Psoas muscle (tissue), 8 donors: Measurements from ENCODE around the gene RSPH6A. TPM values are rescaled to one million over a fixed set of nuclear protein-coding genes. Genes with fewer than 3 reads are reported as not detected.

Experiments
- ATAC-seq, 4 donors: fragments of 200-7000 bp; cut with Tn5 transposase; one replicate each; pipeline ENCODE4 v1.9.1; 2020; ENCODE audit warnings: moderate library complexity in 3 of 4, mild to moderate bottlenecking in 2 of 4
- DNase-seq, 2 donors: peaks; one replicate each; pipeline ENCODE4 v3.0.0-alpha.2; 2020
- H3K27ac ChIP-seq: fragments of 200-600 bp; one replicate; pipeline ENCODE4 v1.8.0; 2022
- H3K27me3 ChIP-seq, 3 donors: fragments of 200-600 bp in 1 of 3; one replicate each; pipeline versions ENCODE4 v1.6.1 to v1.8.0; 2013 to 2022; ENCODE audit warnings: low read length in 2 of 3, mild to moderate bottlenecking in 2 of 3, moderate library complexity in 1 of 3; ENCODE audit not compliant: insufficient read depth in 3 of 3
- H3K36me3 ChIP-seq, 2 donors: fragments of 200-600 bp in 1 of 2; one replicate each; pipeline versions ENCODE4 v1.6.1 to v1.8.0; 2013 to 2022; ENCODE audit warnings: low read depth in 1 of 2, mild to moderate bottlenecking in 1 of 2, moderate library complexity in 1 of 2; ENCODE audit not compliant: insufficient read depth in 1 of 2
- H3K4me1 ChIP-seq: fragments of 200-600 bp; one replicate; pipeline ENCODE4 v1.8.0; 2022
- H3K4me3 ChIP-seq: fragments of 200-600 bp; one replicate; pipeline ENCODE4 v1.8.0; 2022; ENCODE audit warnings: mild to moderate bottlenecking
- H3K9me3 ChIP-seq: fragments of 200-600 bp; one replicate; pipeline ENCODE4 v1.8.0; 2022
- CTCF ChIP-seq: fragments of 200-600 bp; IDR thresholded peaks from one replicate; pipeline ENCODE4 v1.8.0; 2022; ENCODE audit warnings: antibody characterized with exemption
- WGBS, 3 donors: extraction: QIAGEN DNeasy Blood & Tissue Kit; methylation state at CpG; one replicate each; pipeline versions ENCODE4 v1.1.6 to v1.1.7; 2013; 5-methylcytosine and 5-hydroxymethylcytosine counted together
- intact Hi-C, 2 donors: fragments of 100-400 bp; cut with DNase I; formaldehyde crosslinking; loops; one replicate each; pipeline versions ENCODE4 v1.11.0 to v1.14.2; 2022
- polyA plus RNA-seq, 3 donors: library from polyadenylated mRNA; stranded (reverse); fragments of 200-250 nt; gene quantifications; one replicate each; pipeline ENCODE4 v1.2.3, GENCODE V29; 2013
- total RNA-seq, 4 donors: library from RNA; stranded (reverse); fragmentation: NEBNext Ultra II Directional in 2 of 4; extraction: Animal tissue kit (Norgen Biotek cat#: 25700) in 2 of 4; gene quantifications; one replicate each; pipeline versions ENCODE4 v1.2.1 to v1.2.4, GENCODE V29; 2021 to 2023
- donor health status: healthy with polysubstance abuse.
- donor health status: DM: no; HTN: no; CAD: no; lungs with moderate emphysema.
- donor health status: Bipolar disorder and iron deficiency.
- donor health status: healthy.
- donor health status: DM: yes; HTN: yes; CAD: no.
- donor health status: DM: no; HTN: no; CAD: no.
- donor health status: DM: no; HTN: no; CAD: no.
- donor health status: DM: yes; HTN: yes; CAD: no.

Gene RSPH6A
- total and polyA plus RNA-seq, 7 donors, result 0.03 to 0.15 (median 0.09) TPM; not detected in 3

GRCh38 chr19:45747513-45747912 is 67.6 kb downstream of the RSPH6A start:
- no peak overlapping the region for H3K27ac ChIP-seq
- no peaks in the 10 kb centered on the region for H3K9me3 ChIP-seq
- no peaks in the 10 kb centered on the region for H3K27me3 ChIP-seq
- intact Hi-C loops, result no loop called here
- H3K4me3 ChIP-seq, result no peak overlapping the region
- no peaks in the 10 kb centered on the region for H3K4me1 ChIP-seq
- no peaks in the 10 kb centered on the region for H3K36me3 ChIP-seq
- DNase-seq (no peak), ATAC-seq (no peak)
- 82 to 85% (median 84%) methylated on average over 5 of the region's 5 CpGs for WGBS, 3 donors
- no peak for TF ChIP-seq CTCF

GRCh38 chr19:45746866-45747265 is 68.2 kb downstream of the RSPH6A start:
- Histone ChIP-seq H3K9me3 (no peaks in the 10 kb centered on the region), H3K36me3 (no peaks in the 10 kb centered on the region), H3K4me3 (no peak overlapping the region), H3K27ac (no peak overlapping the region), H3K27me3 (no peaks in the 10 kb centered on the region), H3K4me1 (no peaks in the 10 kb centered on the region)
- no peak for TF ChIP-seq CTCF
- 53 to 78% (median 54%) methylated on average over 5 of the region's 5 CpGs for WGBS, 3 donors
- intact Hi-C loops, result no loop called here
- DNase-seq (no peak), ATAC-seq (no peak)

Other genes starting within 250 kb of the RSPH6A start
- gene OPA3, start 230.5 kb downstream of the RSPH6A start, total RNA-seq, result 10 to 100 TPM; 14.0 to 27.6 (median 17.6) TPM
- 10 to 100 TPM in 2 of 3 donors, 1 to 10 TPM in 1; 9.1 to 15.8 (median 12.4) TPM for gene OPA3, start 230.5 kb downstream of the RSPH6A start, polyA plus RNA-seq
- 1 to 10 TPM; 3.0 to 7.5 (median 3.9) TPM for gene GPR4, start 213.1 kb downstream of the RSPH6A start, total RNA-seq
- 1 to 10 TPM; 1.6 to 2.6 (median 2.4) TPM for gene GPR4, start 213.1 kb downstream of the RSPH6A start, polyA plus RNA-seq
- gene EML2, start 175.9 kb downstream of the RSPH6A start, total RNA-seq, result 10 to 100 TPM; 10.4 to 31.1 (median 18.3) TPM
- 1 to 10 TPM; 6.2 to 8.3 (median 6.7) TPM for gene EML2, start 175.9 kb downstream of the RSPH6A start, polyA plus RNA-seq
- not detected for gene GIPR, start 147.1 kb downstream of the RSPH6A start, total RNA-seq
- gene GIPR, start 147.1 kb downstream of the RSPH6A start, polyA plus RNA-seq, result under 1 TPM in 2 of 3 donors, not detected in 1; under 0.01 to 0.08 TPM
- 100 to 1,000 TPM; 205 to 243 (median 222) TPM for gene SNRPD2, start 123.4 kb downstream of the RSPH6A start, total RNA-seq
- 100 to 1,000 TPM; 251 to 368 (median 326) TPM for gene SNRPD2, start 123.4 kb downstream of the RSPH6A start, polyA plus RNA-seq
- gene QPCTL, start 122.6 kb downstream of the RSPH6A start, total RNA-seq, result 1 to 10 TPM in 2 of 4 donors, under 1 TPM in 2; 0.84 to 1.6 (median 1.1) TPM
- 1 to 10 TPM in 1 of 3 donors, under 1 TPM in 2; 0.41 to 1.6 (median 0.84) TPM for gene QPCTL, start 122.6 kb downstream of the RSPH6A start, polyA plus RNA-seq
- gene FBXO46, start 84.4 kb downstream of the RSPH6A start, total RNA-seq, result 10 to 100 TPM in 2 of 4 donors, 1 to 10 TPM in 2; 6.4 to 13.0 (median 9.9) TPM
- 1 to 10 TPM; 4.6 to 9.5 (median 5.0) TPM for gene FBXO46, start 84.4 kb downstream of the RSPH6A start, polyA plus RNA-seq
- gene MEIOSIN, start 81.9 kb downstream of the RSPH6A start, total RNA-seq, result not detected
- gene MEIOSIN, start 81.9 kb downstream of the RSPH6A start, polyA plus RNA-seq, result under 1 TPM in 1 of 3 donors, not detected in 2; 0.01 TPM
- 10 to 100 TPM in 1 of 4 donors, 1 to 10 TPM in 3; 9.2 to 14.5 (median 9.4) TPM for gene SIX5, start 46.1 kb downstream of the RSPH6A start, total RNA-seq
- gene SIX5, start 46.1 kb downstream of the RSPH6A start, polyA plus RNA-seq, result 1 to 10 TPM; 7.0 to 9.1 (median 8.7) TPM
- 100 to 1,000 TPM; 132 to 617 (median 337) TPM for gene DMPK, start 32.8 kb downstream of the RSPH6A start, total RNA-seq
- gene DMPK, start 32.8 kb downstream of the RSPH6A start, polyA plus RNA-seq, result 10 to 100 TPM; 53.0 to 77.7 (median 77.0) TPM
- 100 to 1,000 TPM in 1 of 4 donors, 10 to 100 TPM in 3; 50.8 to 104 (median 66.9) TPM for gene DMWD, start 22.5 kb downstream of the RSPH6A start, total RNA-seq
- 10 to 100 TPM; 38.4 to 61.8 (median 48.2) TPM for gene DMWD, start 22.5 kb downstream of the RSPH6A start, polyA plus RNA-seq
- gene SYMPK, start 47.8 kb upstream of the RSPH6A start, total RNA-seq, result 10 to 100 TPM; 47.6 to 80.3 (median 56.8) TPM
- 10 to 100 TPM; 27.6 to 37.3 (median 36.6) TPM for gene SYMPK, start 47.8 kb upstream of the RSPH6A start, polyA plus RNA-seq
- not detected for gene FOXA3, start 49.0 kb upstream of the RSPH6A start, total RNA-seq
- under 1 TPM; 0.05 to 0.35 (median 0.23) TPM for gene FOXA3, start 49.0 kb upstream of the RSPH6A start, polyA plus RNA-seq
- 10 to 100 TPM; 16.2 to 25.4 (median 21.1) TPM for gene IRF2BP1, start 70.8 kb upstream of the RSPH6A start, total RNA-seq
- 10 to 100 TPM; 12.6 to 17.6 (median 14.2) TPM for gene IRF2BP1, start 70.8 kb upstream of the RSPH6A start, polyA plus RNA-seq
- gene MYPOP, start 87.3 kb upstream of the RSPH6A start, total RNA-seq, result 10 to 100 TPM; 11.3 to 14.8 (median 13.1) TPM
- gene MYPOP, start 87.3 kb upstream of the RSPH6A start, polyA plus RNA-seq, result 10 to 100 TPM; 10.6 to 20.7 (median 11.0) TPM
- gene NANOS2, start 99.5 kb upstream of the RSPH6A start, total RNA-seq, result not detected
- gene NANOS2, start 99.5 kb upstream of the RSPH6A start, polyA plus RNA-seq, result not detected
- gene NOVA2, start 158.6 kb upstream of the RSPH6A start, total RNA-seq, result 1 to 10 TPM; 1.6 to 4.3 (median 2.7) TPM
- gene NOVA2, start 158.6 kb upstream of the RSPH6A start, polyA plus RNA-seq, result under 1 TPM; 0.27 to 0.98 (median 0.60) TPM
- gene CCDC61, start 180.2 kb upstream of the RSPH6A start, total RNA-seq, result 1 to 10 TPM; 4.9 to 6.2 (median 5.5) TPM
- 1 to 10 TPM; 2.9 to 5.3 (median 4.0) TPM for gene CCDC61, start 180.2 kb upstream of the RSPH6A start, polyA plus RNA-seq
- gene PGLYRP1, start 207.7 kb upstream of the RSPH6A start, total RNA-seq, result under 1 TPM in 1 of 4 donors, not detected in 3; 0.76 TPM
- under 1 TPM in 1 of 3 donors, not detected in 2; 0.08 TPM for gene PGLYRP1, start 207.7 kb upstream of the RSPH6A start, polyA plus RNA-seq
- not detected for gene IGFL4, start 225.7 kb upstream of the RSPH6A start, total RNA-seq
- gene IGFL4, start 225.7 kb upstream of the RSPH6A start, polyA plus RNA-seq, result not detected